Stomach (tissue), 19 donors: ENCODE results near the gene TRPT1. TPM values are rescaled to one million over a fixed set of nuclear protein-coding genes. Genes with fewer than 3 reads are reported as not detected.

Experiments
- DNase-seq, 2 donors: peaks; one replicate each; pipeline versions ENCODE4 v3.0.0 to v3.0.0-alpha.2; 2013 to 2019
- H3K27ac ChIP-seq, 5 donors: fragments of 200-600 bp in 4 of 5; sonication (generic) in 4 of 5; one replicate each; pipeline ENCODE4 v1.5.1; 2013 to 2019; ENCODE audit warnings: mild to moderate bottlenecking in 1 of 5, moderate library complexity in 1 of 5
- H3K27me3 ChIP-seq, 3 donors: fragments of 200-600 bp; sonication (generic); one replicate each; pipeline ENCODE4 v1.5.1; 2017 to 2019; ENCODE audit warnings: mixed run types in 1 of 3
- H3K36me3 ChIP-seq, 4 donors: fragments of 200-600 bp; sonication (generic); 1 replicate in 3 of 4; 2 replicates in 1 of 4; pipeline ENCODE4 v1.5.1; 2016 to 2019
- H3K4me1 ChIP-seq, 4 donors: fragments of 200-600 bp; sonication (generic); one replicate each; pipeline ENCODE4 v1.5.1; 2016 to 2019
- H3K4me3 ChIP-seq, 4 donors: fragments of 200-600 bp; sonication (generic) in 3 of 4; one replicate each; pipeline ENCODE4 v1.5.1; 2016 to 2019; ENCODE audit warnings: mild to moderate bottlenecking in 1 of 4
- H3K9me3 ChIP-seq, 4 donors: fragments of 200-600 bp; sonication (generic); one replicate each; pipeline ENCODE4 v1.5.1; 2016 to 2019
- CTCF ChIP-seq, 7 experiments: fragments of 450-650 bp in 4 of 7; fragments of 200-600 bp in 3 of 7; sonication (generic) in 3 of 7; IDR thresholded peaks; one replicate each; pipeline ENCODE4 v1.5.1; 2016 to 2019; ENCODE audit warnings: antibody characterized with exemption in 7 of 7, control low read depth in 2 of 7, mild to moderate bottlenecking in 1 of 7
- EP300 ChIP-seq: sonication (generic); formaldehyde crosslinking; IDR thresholded peaks from one replicate; pipeline ENCODE4 v1.6.1; 2017; ENCODE audit warnings: antibody characterized with exemption
- POLR2A ChIP-seq, 4 donors: fragments of 450-650 bp; IDR thresholded peaks; one replicate each; pipeline ENCODE4 v1.6.1; 2016; ENCODE audit warnings: antibody characterized with exemption in 4 of 4, control low read depth in 2 of 4, mild to moderate bottlenecking in 1 of 4, moderate library complexity in 1 of 4
- POLR2AphosphoS5 ChIP-seq, 3 donors: sonication (generic); formaldehyde crosslinking; IDR thresholded peaks; one replicate each; pipeline ENCODE4 v1.6.1; 2016; ENCODE audit warnings: antibody characterized with exemption in 3 of 3
- WGBS, 5 donors: extraction: QIAGEN DNeasy Blood & Tissue Kit in 3 of 5; methylation state at CpG; one replicate each; pipeline versions ENCODE4 v1.1.5 to v1.1.7; 2013 to 2018; 5-methylcytosine and 5-hydroxymethylcytosine counted together
- intact Hi-C: fragments of 100-400 bp; cut with DNase I; formaldehyde crosslinking; loops from one replicate; pipeline ENCODE4 v1.15.1; 2023; ENCODE audit warnings: low total_unique reads
- long read RNA-seq, 10 donors: transcript quantifications; one replicate each; lab custom pipeline, GENCODE V29; 2026
- polyA plus RNA-seq, 3 donors: library from polyadenylated mRNA; stranded (reverse); fragments of 200-250 nt; gene quantifications; one replicate each; pipeline ENCODE4 v1.2.3, GENCODE V29; 2013
- total RNA-seq, 5 donors: library from RNA; depleted of rRNA; stranded (reverse); fragments of >200 nt; gene quantifications; one replicate each; pipeline versions ENCODE4 v1.1.0 to v1.2.3, GENCODE V29; 2014 to 2016
- donor health status: healthy with polysubstance abuse.
- donor health status: Bipolar disorder and iron deficiency.
- donor health status: healthy.

Gene TRPT1
- total RNA-seq, result 100 to 1,000 TPM in 2 of 5 donors, 10 to 100 TPM in 3; 15.2 to 425 (median 63.8) TPM
- 10 to 100 TPM; 75.8 to 83.5 (median 79.7) TPM for polyA plus RNA-seq
- long read RNA-seq, donor 1, partial matches to known transcripts, result 0 of 2 reads
- long read RNA-seq, donor 1, other reads (novel, unspliced or antisense), result 0 of 2 reads
- long read RNA-seq, donor 2, partial matches to known transcripts, result 0 of 1 reads
- long read RNA-seq, donor 2, other reads (novel, unspliced or antisense), result 0 of 1 reads
- long read RNA-seq, donor 3, partial matches to known transcripts, result 0 of 2 reads
- long read RNA-seq, donor 3, other reads (novel, unspliced or antisense), result 0 of 2 reads
- long read RNA-seq, donor 4, partial matches to known transcripts, result 0 of 1 reads
- long read RNA-seq, donor 4, other reads (novel, unspliced or antisense), result 0 of 1 reads
- long read RNA-seq, donor 5, transcript TRPT1-201 (8 exons, 962 nt), result major isoform, 6 of 9 reads
- long read RNA-seq, donor 5, partial matches to known transcripts, result 0 of 9 reads
- long read RNA-seq, donor 5, other reads (novel, unspliced or antisense), result 0 of 9 reads
- long read RNA-seq, donor 6, transcript TRPT1-201 (8 exons, 962 nt), result major isoform, 10 of 205 reads
- long read RNA-seq, donor 6, partial matches to known transcripts, result 98 of 205 reads
- long read RNA-seq, donor 6, other reads (novel, unspliced or antisense), result 93 of 205 reads
- long read RNA-seq, donor 7, partial matches to known transcripts, result 12 of 19 reads
- long read RNA-seq, donor 7, other reads (novel, unspliced or antisense), result 0 of 19 reads
- long read RNA-seq, donor 8, partial matches to known transcripts, result 0 of 7 reads
- long read RNA-seq, donor 8, other reads (novel, unspliced or antisense), result 0 of 7 reads
- long read RNA-seq, donor 9, partial matches to known transcripts, result 0 of 4 reads
- long read RNA-seq, donor 9, other reads (novel, unspliced or antisense), result 0 of 4 reads
- long read RNA-seq, donor 10, partial matches to known transcripts, result 54 of 107 reads
- long read RNA-seq, donor 10, other reads (novel, unspliced or antisense), result 47 of 107 reads

- Histone ChIP-seq H3K4me1 (peaks cover 33 to 61% (median 53%) of the 10 kb centered on the region in 4 donors), H3K9me3 (no peaks in the 10 kb centered on the region), H3K4me3 (peak within 1 kb of the TSS; percentile 70 to 90 (median 74)), H3K27ac (peak within 1 kb of the TSS; percentile 94 to 97 (median 96)), H3K27me3 (no peaks in the 10 kb centered on the region), H3K36me3 (peaks cover 10 to 32% (median 29%) of the 10 kb centered on the region in 4 donors)
- intact Hi-C loops, result no loop called here
- TF ChIP-seq CTCF (IDR thresholded peaks at IDR 0.05) (no peak), POLR2A (IDR thresholded peaks at IDR 0.05) (peak in 1 of 4 donors; percentile 52), EP300 (no peak), POLR2AphosphoS5 (IDR thresholded peaks at IDR 0.05) (peak; percentile 56 to 98 (median 87))
- peak; percentile 95 to 96 for DNase-seq
- WGBS, 5 donors, result 0 to 1% (median 0%) methylated on average over 10 to 54 of the region's 54 CpGs
Measured at GRCh38 chr11:64225608-64226506, at the start of gene TRPT1, which contains the start of gene NUDT22. Gene TRPT1, minus strand, starts transcription at chr11:64226186. Its CDS starts 326 bp downstream, at chr11:64225860. Gene NUDT22, plus strand, starts transcription at chr11:64226274. Its CDS starts 379 bp downstream, at chr11:64226653.

- no peak for TF ChIP-seq EP300
- Histone ChIP-seq H3K4me3 (no peak overlapping the region), H3K27me3 (no peaks in the 10 kb centered on the region), H3K27ac (peak overlapping the region; percentile 14 to 96 (median 36)), H3K4me1 (peaks cover 12 to 41% (median 38%) of the 10 kb centered on the region in 4 donors), H3K9me3 (no peaks in the 10 kb centered on the region), H3K36me3 (peaks cover 13 to 47% (median 44%) of the 10 kb centered on the region in 4 donors)
- intact Hi-C loops, result no loop called here
- DNase-seq, result no peak
- WGBS, 5 donors, result 61 to 90% (median 87%) methylated on average over 12 to 15 of the region's 15 CpGs
Measured at GRCh38 chr11:64275031-64275800, 49.2 kb upstream of the TRPT1 start.

- TF ChIP-seq POLR2A (IDR thresholded peaks at IDR 0.05) (no peak), POLR2AphosphoS5 (IDR thresholded peaks at IDR 0.05) (peak; percentile 66 to 99 (median 95)), EP300 (no peak), CTCF (IDR thresholded peaks at IDR 0.05) (peak in 1 of 7 experiments; percentile 9)
- peak overlapping the region; percentile 63 to 81 (median 70) for H3K4me3 ChIP-seq
- peak overlapping the region; percentile 93 to 99 (median 95) for H3K27ac ChIP-seq
- 0 to 1% (median 0%) methylated on average over 26 to 58 of the region's 58 CpGs for WGBS, 5 donors
- no peaks in the 10 kb centered on the region for H3K27me3 ChIP-seq
- no peaks in the 10 kb centered on the region for H3K9me3 ChIP-seq
- H3K4me1 ChIP-seq, result peaks cover 27 to 55% (median 51%) of the 10 kb centered on the region in 4 donors
- intact Hi-C loops, result no loop called here
- peaks cover 14 to 28% (median 25%) of the 10 kb centered on the region in 4 donors for H3K36me3 ChIP-seq
- peak; percentile 98 to 100 for DNase-seq
Measured at GRCh38 chr11:64269540-64270220, 43.7 kb upstream of the TRPT1 start.
